SIG-M5 (cell line): ENCODE results near the gene AIF1.

Source experiments
- DNase-seq: peaks from one replicate; lab custom pipeline; 2025; lab: John Stamatoyannopoulos, UW

The AIF1 gene

DNA sequence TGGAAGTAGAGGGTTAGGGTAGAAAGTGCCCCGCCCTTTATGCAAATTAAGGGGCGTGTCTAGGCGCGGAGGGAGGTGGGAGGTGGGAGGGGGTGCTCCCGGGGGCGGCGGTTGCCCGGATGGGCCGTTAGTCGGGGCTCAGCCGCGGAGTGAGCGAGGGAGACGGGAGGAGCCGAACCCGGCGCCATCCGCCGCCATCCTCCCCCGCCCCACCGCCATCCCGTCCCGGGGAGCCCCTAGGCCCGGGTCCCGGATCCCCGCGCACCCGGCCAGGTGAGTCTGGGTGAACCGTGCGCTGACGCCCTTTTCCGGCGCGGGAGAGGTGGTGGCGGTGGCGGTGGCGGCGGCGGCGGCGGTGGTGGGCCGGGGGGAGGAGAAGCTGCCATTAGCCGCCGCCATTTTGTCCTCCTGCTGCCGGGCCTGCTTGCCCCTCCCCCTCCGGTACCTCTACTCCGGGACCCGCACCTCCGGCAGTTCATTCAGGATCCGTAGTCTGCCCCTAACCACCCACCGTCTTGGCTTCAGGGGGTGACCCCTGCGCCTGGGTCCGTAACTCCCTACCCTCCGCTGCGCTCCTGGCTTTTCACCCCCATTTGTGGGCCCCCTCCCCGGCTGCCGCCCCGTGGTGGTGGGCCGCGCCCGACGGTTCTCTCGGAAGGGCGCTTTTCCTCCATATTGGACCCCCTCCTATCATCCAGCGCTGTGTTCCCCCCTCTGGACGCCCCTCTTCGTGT, 5.7 kb downstream of the AIF1 start, which contains the start of gene PRRC2A:
TSS of gene PRRC2A (plus strand) at position 130 of the 734 bp plus-strand sequence. CDS start 2,075 bp downstream, outside the sequence.
- DNase-seq = no peak

DNA sequence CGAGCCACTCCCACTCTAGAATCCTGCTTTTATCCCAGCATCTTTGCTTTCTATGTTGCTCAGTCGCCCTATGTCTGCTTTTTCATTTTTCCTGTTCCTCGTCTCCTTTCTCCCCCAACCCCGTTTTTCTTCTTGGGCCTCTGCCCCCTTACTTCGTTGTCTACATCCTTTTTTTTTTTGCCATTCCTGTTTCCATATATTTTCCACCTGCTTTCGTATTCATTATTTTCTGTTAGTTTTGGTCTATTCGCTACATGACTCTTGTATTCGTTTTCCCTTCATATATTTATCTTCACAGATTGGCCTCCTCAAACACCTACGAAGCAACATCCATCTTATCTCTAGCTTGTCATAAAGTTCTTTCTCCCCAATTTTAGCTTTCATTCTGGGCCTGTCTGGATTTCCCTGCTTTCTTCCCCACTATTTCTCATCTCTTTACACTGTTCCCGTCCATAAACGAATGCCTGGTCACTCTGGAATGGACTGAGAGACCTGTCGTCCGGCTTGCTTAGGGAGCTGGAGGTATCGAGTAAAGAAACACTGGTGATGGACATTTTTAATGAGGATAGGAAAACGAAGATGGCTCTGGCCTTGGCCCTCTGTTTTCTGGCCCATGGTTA, 6.4 kb downstream of the AIF1 start:
- DNase-seq = no peak

- no peak for DNase-seq
Observed at GRCh38 chr6:31621991-31622390, 7.0 kb downstream of the AIF1 start.

- DNase-seq = peak; percentile 23
Observed at GRCh38 chr6:31622684-31623091, 7.7 kb downstream of the AIF1 start.

DNA sequence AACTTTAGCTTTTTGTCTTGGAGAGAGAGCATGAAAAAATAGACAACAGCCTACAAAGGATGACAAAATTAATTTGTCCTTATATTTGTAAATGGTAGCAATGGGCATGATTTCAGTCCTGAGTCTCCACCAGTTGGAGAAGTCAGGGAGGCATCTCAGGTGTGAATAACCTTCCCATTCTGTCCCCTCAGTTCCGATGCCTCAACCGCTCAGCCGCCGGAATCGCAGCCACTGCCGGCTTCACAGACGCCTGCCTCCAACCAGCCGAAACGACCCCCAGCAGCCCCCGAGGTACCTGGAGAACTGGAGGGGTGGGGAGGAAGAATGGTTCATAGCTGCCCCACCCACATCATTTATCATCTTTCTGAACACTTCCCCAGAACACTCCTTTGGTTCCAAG, 9.0 kb downstream of the AIF1 start:
- DNase-seq = no peak

- no peak for DNase-seq
Observed at GRCh38 chr6:31626952-31627351, 11.9 kb downstream of the AIF1 start.

DNA sequence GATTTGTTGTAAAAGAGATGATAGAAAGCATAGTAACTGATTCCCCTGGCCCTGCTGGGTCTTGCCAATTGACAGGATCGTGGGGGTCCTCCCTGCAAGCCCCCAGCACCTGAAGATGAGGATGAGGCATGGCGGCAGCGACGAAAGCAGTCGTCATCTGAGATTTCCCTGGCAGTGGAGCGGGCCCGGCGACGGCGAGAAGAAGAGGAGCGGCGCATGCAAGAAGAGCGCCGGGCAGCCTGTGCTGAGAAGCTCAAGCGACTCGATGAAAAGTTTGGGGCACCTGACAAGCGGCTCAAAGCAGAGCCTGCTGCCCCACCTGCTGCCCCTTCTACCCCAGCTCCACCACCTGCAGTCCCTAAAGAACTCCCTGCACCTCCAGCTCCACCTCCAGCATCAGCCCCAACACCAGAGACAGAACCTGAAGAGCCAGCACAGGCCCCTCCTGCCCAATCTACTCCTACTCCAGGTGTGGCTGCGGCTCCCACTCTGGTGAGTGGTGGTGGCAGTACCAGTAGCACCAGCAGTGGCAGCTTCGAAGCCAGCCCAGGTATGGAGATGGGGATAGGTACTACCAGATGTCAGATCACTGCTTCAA, 12.8 kb downstream of the AIF1 start:
- DNase-seq = no peak

GRCh38 chr6:31629014-31629413, 14.0 kb downstream of the AIF1 start:
- DNase-seq = no peak

DNA sequence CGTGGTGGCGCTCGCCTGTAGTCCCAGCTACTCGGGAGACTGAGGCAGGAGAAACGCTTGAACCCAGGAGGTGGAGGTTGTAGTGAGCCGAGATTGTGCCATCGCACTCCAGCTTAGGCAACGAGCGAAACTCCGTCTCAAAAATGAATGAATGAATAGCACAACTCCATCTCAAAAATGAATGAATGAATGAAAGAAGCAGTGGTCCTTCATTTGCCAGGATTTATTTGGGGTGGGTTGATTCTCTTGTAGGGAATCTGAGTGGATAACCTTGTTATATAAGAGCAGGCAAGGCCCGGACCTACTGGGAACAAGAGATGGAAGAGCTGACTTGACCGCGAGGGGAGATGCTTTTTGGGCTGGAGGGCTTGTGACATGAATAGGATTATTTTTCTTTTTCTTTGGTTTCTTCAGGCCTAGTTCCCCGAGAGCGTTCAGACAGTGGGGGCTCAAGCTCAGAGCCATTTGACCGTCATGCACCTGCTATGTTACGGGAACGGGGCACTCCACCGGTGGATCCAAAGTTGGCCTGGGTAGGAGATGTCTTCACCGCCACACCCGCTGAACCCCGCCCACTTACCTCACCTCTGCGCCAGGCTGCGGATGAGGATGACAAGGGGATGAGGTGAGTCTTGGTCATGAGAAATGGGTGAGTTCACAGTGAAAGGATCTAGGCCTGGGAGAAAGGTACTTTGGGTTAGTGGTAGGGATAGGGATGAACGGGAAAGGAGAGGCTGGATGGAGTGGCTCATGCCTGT, 15.3 kb downstream of the AIF1 start:
- DNase-seq = no peak

- no peak for DNase-seq
Observed at GRCh38 chr6:31631209-31631608, 16.2 kb downstream of the AIF1 start.

- no peak for DNase-seq
Observed at GRCh38 chr6:31631681-31632278, 16.7 kb downstream of the AIF1 start.

DNA sequence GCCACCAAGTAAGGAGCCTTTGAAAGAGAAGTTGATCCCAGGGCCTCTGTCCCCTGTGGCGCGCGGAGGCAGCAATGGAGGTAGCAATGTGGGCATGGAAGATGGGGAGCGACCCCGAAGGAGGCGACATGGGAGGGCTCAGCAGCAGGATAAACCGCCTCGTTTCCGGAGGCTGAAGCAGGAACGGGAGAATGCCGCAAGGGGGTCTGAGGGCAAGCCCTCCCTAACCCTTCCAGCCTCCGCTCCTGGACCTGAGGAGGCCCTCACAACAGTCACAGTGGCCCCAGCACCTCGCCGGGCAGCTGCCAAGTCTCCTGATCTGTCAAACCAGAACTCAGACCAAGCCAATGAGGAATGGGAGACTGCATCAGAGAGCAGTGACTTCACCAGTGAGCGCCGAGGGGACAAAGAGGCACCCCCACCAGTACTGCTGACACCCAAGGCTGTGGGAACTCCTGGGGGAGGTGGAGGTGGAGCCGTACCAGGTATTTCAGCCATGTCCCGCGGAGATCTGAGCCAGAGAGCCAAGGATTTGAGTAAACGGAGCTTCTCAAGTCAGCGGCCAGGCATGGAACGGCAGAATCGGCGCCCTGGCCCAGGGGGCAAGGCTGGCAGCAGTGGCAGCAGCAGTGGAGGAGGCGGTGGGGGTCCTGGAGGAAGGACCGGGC, 17.4 kb downstream of the AIF1 start:
- no peak for DNase-seq

- no peak for DNase-seq
Observed at GRCh38 chr6:31633447-31633846, 18.4 kb downstream of the AIF1 start.

- no peak for DNase-seq
Observed at GRCh38 chr6:31634131-31634530, 19.1 kb downstream of the AIF1 start.

- no peak for DNase-seq
Observed at GRCh38 chr6:31634969-31635575, 20.0 kb downstream of the AIF1 start.

GRCh38 chr6:31636698-31637596, 21.9 kb downstream of the AIF1 start:
- no peak for DNase-seq

DNA sequence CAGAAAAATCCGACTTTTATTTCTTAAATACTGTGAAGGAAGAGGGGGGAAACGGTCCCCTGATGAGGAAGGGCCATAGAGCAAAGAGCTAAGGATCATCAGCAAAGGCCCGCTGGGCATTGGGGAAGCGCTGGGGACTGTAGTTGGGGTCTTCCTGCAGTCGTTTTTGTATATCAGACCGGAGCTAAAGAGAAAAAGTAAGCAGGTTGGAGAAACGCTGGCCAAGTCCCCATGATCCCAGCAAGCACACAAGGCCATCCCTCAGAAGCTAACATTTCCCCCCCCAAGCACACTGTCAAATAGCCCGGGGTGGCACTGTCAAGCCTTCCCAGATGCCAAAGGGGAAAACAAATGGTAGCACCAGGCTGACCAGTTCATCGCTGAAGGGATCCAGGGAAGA, 24.0 kb downstream of the AIF1 start:
- DNase-seq = no peak

DNA sequence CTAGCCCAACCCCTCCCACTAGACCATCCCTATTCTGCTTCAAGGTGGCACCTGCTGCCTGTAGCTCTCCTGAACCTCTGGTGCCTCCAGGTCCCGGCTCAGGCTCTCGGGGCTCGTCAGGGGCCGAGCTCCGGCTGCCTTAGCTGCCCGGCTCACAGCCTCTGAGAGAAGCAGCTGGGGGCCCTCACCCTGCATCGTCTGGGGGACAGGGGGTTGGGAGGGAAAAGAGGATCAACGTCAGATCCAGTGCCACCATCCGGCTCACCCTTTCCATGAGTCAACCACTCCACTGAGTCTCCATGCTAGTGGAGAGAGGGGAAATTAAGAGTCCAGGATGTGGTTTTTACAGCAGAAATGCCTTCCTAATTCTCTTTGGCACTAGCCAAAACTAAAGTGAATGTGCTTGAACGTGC, 24.4 kb downstream of the AIF1 start:
- no peak for DNase-seq

- DNase-seq = no peak
Observed at GRCh38 chr6:31640612-31641011, 25.6 kb downstream of the AIF1 start.

GRCh38 chr6:31641370-31641769, 26.3 kb downstream of the AIF1 start:
- no peak for DNase-seq
